K562 (cell line): Measurements from ENCODE around the gene NCAPG2. TPM values are rescaled to one million over a fixed set of nuclear protein-coding genes. Genes with fewer than 3 reads are reported as not detected.

Experiments
- ARID4B ChIP-seq: sonication (generic); formaldehyde crosslinking; IDR thresholded peaks from 2 replicates; pipeline ENCODE4 v1.8.0; 2022; ENCODE audit warnings: mild to moderate bottlenecking, missing genetic modification reagents
- SRSF9 ChIP-seq: fragments of 200-400 bp; formaldehyde crosslinking; IDR thresholded peaks from 2 replicates; pipeline ENCODE4 v1.6.1; 2017; ENCODE audit warnings: low read depth, low read length, borderline replicate concordance
- TAF1 ChIP-seq: IDR thresholded peaks from 2 replicates; pipeline ENCODE4 v1.6.1; 2011; ENCODE audit warnings: mild to moderate bottlenecking, low read length, moderate library complexity; ENCODE audit not compliant: insufficient read depth, control insufficient read depth, severe bottlenecking; ENCODE audit errors: extremely low read depth
- UBTF ChIP-seq, 2 experiments: IDR thresholded peaks; 2 replicates each; pipeline ENCODE4 v1.6.1; 2012; ENCODE audit warnings: improper control_type of control experiment in 2 of 2, low read depth in 2 of 2, low read length in 2 of 2, borderline replicate concordance in 1 of 2
- XRCC5 ChIP-seq: fragments of 200-400 bp; formaldehyde crosslinking; IDR thresholded peaks from 2 replicates; pipeline ENCODE4 v1.6.1; 2017; ENCODE audit warnings: low read depth, mild to moderate bottlenecking, low read length
- polyA plus RNA-seq, 8 experiments: library from polyadenylated mRNA; depleted of rRNA in 4 of 8; stranded (reverse) in 5 of 8; unstranded in 3 of 8; fragments of >200 nt; fragmentation: Nextera tagmentation in 2 of 8; fragmentation: Illumina TruSeq in 1 of 8; extraction: Ambion mirVana in 2 of 8; extraction: Trizol in 1 of 8; gene quantifications; 2 replicates each; pipeline versions ENCODE4 v1.2.1 to v1.2.3, GENCODE V29; 2011 to 2014; ENCODE audit warnings: inconsistent platforms in 1 of 8, missing spikeins in 1 of 8
- total RNA-seq, 7 experiments: library from RNA; depleted of rRNA in 6 of 7; stranded (reverse); fragments of >200 nt in 6 of 7; fragmentation: Illumina TruSeq in 2 of 7; extraction: Trizol in 2 of 7; gene quantifications; 2 replicates each; pipeline versions ENCODE4 v1.2.1 to v1.2.3, GENCODE V29; 2011 to 2021; ENCODE audit warnings: low replicate concordance in 1 of 7

NCAPG2 gene
- total and polyA plus RNA-seq, 9 of the 15 experiments (the other 6 are each of a cell fraction or from before 2014, with no cell fraction given) = 21.5 to 127 (median 86.1) TPM

- no peak for TF ChIP-seq UBTF (IDR thresholded peaks at IDR 0.05; ENCODE audit: borderline replicate concordance in 1 of 2, low read depth in 2 of 2, low read length in 2 of 2)
- no peak for TF ChIP-seq TAF1
- TF ChIP-seq SRSF9 = no peak
- no peak for TF ChIP-seq ARID4B (CRISPR knock-in tag)
- no peak for TF ChIP-seq XRCC5
- TF ChIP-seq, all 486 proteins: peak for 0
Observed at GRCh38 chr7:158614700-158615099, 89.9 kb downstream of the NCAPG2 start (continued).
